NCI-H1930 (cell line): ENCODE results near the gene MIEN1.
"Not testable (repeated sequence)": the region's sequence is repeated elsewhere in the genome, so short reads cannot be mapped to it uniquely, and the experiment has no call there.

Experiments
- DNase-seq, 2 experiments: peaks; one replicate each; lab custom pipeline; 2025; lab: John Stamatoyannopoulos, UW

MIEN1 gene

GRCh38 chr17:39730095-39730921 is at the start of gene MIEN1:
Gene MIEN1 (minus strand): TSS chr17:39730532. CDS start chr17:39730495, 37 bp downstream.
- peak; percentile 76 to 87 for DNase-seq

GRCh38 chr17:39777534-39778365 is 47.4 kb upstream of the MIEN1 start:
- no peak for DNase-seq

DNA sequence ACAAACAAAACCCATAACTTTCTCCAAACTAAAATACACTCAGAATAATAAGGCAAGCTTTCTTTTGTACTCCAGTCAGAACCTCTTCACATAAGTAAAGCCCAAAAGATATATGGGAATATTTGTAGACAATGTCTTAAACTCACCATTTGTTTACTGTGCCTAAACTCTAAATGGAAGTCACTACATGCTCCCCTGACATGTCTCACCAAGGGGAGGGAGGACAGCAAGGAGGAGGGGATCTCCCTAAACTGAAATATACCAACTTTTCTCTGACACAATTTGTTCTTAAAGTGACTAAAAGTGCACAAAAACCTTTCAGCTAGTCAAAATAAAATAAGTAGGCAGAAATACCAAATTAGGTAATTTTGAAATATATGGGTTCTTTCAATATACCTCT is 45.9 kb upstream of the MIEN1 start:
- no peak for DNase-seq

DNA sequence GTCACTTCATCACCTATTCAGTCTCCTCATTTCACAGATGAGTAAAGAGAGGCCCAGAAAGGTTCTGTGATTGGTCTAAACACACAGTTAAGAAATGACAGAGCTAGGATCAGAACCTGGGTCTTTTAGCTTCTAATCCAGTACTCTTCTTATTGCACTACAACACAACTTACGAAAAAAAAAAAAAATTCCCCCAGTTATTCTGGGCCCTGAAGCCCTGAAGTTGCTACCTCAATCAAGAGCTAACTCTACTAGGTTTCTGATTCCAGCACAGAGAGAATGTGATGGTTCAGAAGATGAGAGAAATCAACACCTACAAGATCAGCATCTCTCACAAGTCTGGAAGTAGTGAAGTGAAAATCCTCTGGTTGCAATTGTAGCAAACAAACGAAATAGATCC is 44.7 kb upstream of the MIEN1 start:
- no peak for DNase-seq

- DNase-seq = no peak
These were observed 43.7 kb upstream of the MIEN1 start for GRCh38 chr17:39774047-39774446.

DNA sequence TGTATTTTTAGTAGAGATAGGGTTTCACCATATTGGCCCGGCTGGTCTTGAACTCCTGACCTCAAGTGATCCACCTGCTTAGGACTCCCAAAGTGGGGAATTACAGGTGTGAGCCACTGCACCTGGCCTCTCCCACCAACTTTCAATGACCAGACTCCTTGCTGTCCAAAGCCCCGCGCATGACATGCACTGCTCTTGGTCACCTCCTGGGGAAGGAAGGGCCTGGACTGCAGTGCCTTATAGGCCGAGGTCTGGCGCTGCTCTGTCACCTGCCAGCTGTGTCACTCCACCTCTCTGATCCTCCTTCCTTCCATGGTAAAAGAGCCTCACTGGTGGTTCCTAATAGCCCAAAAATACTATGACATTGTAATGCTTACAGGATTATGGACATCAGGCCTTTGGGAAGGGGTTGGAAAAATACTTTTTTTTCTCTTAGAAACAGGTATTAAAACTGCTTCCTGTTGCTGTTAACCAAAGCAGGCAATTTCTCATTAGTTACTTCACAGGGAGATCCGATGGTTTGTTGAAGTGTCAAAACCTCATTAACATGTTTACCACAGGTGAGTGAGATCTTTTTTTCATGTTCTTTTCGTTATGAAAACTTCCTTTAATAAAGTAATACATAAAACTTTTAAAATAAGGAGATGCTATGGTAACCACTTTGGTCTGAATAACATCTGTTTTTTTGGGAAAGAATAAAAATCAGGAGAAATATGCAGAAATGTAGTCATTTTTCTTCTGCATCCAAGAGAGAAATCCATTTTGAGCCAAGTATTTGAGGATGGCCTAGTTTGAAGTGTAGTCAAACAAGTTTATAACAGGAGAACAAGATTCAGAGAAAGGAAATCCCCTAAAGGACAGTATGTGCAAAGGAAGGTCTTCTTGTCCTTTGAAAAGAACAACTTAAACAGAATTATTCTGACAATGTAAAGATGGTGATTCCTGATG is 42.9 kb upstream of the MIEN1 start:
- no peak for DNase-seq

DNA sequence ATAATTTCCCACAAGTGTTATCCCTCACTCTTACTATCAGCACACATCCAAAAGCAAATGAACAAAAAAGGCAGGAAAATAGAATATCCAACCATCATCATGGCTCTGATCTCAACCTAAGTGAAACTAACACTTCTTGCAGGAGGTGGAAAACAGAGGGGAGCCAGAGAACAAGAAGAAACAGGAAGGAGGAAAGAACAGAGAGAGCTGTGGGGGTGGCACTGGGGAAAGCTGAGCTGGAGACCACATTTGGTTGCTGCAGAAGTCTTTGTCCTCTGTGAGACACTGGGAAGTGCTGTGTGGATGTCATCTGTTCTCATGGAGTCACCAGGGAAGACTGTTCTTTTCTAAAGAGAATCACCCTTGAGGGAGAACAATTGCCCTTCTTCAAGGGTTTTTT is 42.1 kb upstream of the MIEN1 start:
- DNase-seq = no peak

- peak; percentile 42 to 81 for DNase-seq
These were observed 39.7 kb upstream of the MIEN1 start for GRCh38 chr17:39769974-39770587.

DNA sequence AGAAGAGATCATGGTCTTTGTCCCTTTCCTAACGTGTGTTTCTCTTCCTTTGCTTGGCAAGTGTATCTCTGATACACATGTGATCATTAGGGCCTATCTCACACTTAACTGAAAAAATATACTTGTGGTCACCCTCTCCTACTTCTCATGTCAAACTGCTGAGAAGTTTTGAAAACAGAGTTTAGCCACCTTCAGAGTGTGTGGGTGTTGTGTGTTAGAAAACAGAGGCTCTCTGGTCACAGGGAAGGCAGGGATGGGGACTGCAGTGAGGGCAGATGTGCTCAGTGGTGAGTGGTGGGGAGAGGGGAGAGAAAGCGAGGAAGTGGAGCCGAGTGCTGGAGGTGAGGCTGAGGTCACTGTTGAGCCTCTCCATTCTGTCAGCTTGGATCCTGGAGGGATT is 36.8 kb upstream of the MIEN1 start:
- no peak for DNase-seq

DNA sequence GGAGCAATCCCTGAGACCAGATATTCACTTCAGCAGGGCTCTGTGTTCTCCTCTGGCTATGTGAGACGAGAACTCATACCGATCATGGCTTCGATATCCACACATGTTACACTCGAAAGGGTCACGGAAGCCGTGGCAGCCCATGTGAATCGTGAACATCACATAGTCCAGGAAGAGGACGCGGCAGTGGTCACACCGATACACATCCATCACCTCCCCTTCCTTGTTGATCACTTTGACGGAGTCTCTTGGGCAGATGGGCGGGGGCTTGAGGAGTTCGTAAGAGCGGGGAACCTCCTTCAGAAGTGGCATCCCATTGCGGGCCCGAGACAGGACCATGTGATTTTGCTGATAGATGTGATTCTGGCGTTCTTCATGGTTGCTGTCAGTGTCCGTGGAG is 35.4 kb upstream of the MIEN1 start:
- no peak for DNase-seq

DNA sequence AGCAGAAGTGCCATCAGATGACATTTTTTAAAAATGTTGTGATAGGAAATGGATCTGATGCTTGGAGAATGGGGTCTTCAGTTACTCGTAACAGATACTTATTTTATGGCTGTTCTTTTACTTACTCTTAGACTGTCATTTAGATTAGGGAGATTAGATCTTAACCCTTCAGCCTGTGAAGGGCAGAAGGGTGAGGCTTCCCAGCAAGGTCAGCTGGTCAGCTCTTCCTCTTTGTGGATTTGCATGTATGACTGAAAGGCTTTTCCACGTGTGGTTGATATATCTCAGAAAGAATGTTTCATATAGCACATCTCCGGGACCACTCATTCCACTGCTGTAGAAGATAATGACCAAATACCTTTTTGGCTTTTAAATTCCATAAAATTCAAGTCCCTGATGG is 34.8 kb upstream of the MIEN1 start:
- DNase-seq = no peak

- not testable (repeated sequence) for DNase-seq
These were observed 33.8 kb upstream of the MIEN1 start for GRCh38 chr17:39764171-39764570.

GRCh38 chr17:39763051-39763820 is 32.9 kb upstream of the MIEN1 start:
- DNase-seq = no peak

DNA sequence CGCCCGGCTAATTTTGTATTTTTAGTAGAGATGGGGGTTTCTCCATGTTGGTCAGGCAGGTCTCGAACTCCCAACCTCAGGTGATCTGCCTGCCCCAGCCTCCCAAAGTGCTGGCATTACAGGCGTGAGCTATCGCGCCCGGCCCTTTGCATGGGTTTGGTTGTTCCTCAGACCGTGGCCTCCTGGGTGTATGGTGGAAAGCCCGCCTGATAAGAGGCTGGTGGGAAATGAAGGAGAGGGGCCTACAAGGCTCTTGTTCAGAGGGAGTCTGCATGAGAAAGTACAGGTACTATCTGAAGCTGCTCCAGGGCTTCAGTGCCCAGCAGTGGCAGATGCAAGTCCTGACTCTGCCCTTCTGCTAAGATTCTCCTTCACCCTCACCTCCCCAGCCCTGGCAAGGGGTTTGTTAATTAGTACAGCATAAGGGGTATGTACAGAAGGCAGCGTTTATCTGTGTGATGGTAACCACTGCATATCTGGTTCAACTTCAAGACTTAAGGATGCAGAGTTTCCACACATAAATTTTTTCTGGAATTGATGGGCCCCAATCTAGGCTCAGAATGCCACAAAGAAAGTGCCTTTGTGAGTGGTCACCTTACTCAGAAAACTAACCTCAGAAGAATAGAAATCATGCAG is 31.6 kb upstream of the MIEN1 start:
- no peak for DNase-seq

- no peak for DNase-seq
These were observed 28.9 kb upstream of the MIEN1 start for GRCh38 chr17:39759204-39759603.

- no peak for DNase-seq
These were observed 27.9 kb upstream of the MIEN1 start for GRCh38 chr17:39757931-39758873.

GRCh38 chr17:39757176-39757662 is 26.9 kb upstream of the MIEN1 start:
- DNase-seq = no peak

GRCh38 chr17:39756380-39757079 is 26.2 kb upstream of the MIEN1 start:
- DNase-seq = no peak
